Activated CD8-positive, alpha-beta memory T cell treated with anti-CD3 and anti-CD28 coated beads for 36 hours (primary cell): ENCODE results near the gene RNU1-3. TPM values are rescaled to one million over a fixed set of nuclear protein-coding genes. Genes with fewer than 3 reads are reported as not detected.
"Not testable (repeated sequence)": the region's sequence is repeated elsewhere in the genome, so short reads cannot be mapped to it uniquely, and the experiment has no call there.

ENCODE experiments used
- CTCF ChIA-PET: fragments of 350-600 bp; sonication (Branson Sonifier 250); formaldehyde crosslinking; loops from one replicate; lab custom pipeline; 2021; ENCODE audit warnings: antibody characterized with exemption; lab: Charles Lee
- POLR2A ChIA-PET: fragments of 350-600 bp; sonication (Branson Sonifier 250); formaldehyde crosslinking; loops from one replicate; lab custom pipeline; 2021; ENCODE audit warnings: antibody characterized with exemption; lab: Charles Lee
- total RNA-seq, 2 experiments: library from RNA; stranded (reverse); gene quantifications; one replicate each; pipeline ENCODE4 v1.2.3, GENCODE V29; 2021

RNU1-3 gene
- 1,000 to 10,000 TPM in 1 of 2 experiments, 100 to 1,000 TPM in 1; 907 to 1,003 TPM for total RNA-seq

DNA sequence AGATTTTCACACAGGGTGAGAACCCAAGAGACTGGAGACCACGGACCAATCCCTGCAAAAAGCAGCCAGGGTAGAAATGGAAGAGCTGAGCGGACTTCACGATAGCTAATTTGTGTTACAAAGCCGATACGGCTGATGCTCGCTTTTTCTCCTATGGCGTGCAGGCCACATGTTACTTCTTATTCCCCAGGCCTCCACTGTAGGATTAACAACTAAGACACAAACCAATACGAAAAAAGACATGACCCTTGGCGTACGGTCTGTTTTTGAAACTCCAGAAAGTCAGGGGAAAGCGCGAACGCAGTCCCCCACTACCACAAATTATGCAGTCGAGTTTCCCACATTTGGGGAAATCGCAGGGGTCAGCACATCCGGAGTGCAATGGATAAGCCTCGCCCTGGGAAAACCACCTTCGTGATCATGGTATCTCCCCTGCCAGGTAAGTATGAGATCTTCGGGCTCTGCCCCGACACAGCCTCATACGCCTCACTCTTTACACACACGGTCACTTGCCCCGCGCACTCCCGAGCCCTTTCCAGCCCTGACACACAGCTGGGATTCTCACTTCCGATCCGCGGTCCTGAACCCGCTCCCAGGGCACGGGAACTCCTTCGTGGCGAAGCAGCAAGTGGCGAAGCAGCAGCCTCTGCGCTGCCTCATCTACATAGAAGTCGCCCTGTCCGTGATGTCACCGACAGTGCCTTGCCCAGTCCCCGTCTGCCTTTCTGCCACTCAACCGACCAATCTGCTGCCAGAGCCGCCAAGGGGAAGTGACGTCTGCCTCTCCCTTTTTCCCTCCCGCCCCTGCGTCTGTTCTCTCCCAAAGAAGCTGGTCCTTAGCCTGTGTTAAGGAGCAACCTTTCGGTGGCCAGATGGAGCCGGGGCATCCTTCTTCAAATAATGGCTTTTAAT, at the start of gene RNU1-3:
TSS of gene RNU1-3 (minus strand) at position 447 of the 912 bp plus-strand sequence.
- CTCF ChIA-PET, POLR2A ChIA-PET: not testable (repeated sequence)

DNA sequence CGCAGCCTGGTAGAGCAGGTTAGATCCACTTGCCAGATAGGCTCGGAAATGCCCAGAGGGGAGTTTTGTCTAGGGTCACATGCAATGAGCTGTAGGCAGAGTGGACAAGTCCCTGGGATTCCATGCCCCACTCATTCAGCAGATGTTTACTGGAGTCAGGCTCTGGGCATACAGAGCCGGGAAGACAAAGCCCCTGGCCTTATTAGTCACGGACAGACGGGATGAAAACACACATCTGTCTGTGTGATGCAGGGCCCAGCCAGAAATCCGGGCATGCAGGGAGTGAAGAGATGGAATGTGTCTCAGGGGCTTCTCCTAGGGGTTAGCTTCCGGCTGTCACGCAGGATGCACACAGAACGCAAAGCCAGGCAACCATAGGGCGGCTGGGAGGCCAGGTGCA, 46.7 kb upstream of the RNU1-3 start:
- POLR2A ChIA-PET, CTCF ChIA-PET: not testable (repeated sequence)

DNA sequence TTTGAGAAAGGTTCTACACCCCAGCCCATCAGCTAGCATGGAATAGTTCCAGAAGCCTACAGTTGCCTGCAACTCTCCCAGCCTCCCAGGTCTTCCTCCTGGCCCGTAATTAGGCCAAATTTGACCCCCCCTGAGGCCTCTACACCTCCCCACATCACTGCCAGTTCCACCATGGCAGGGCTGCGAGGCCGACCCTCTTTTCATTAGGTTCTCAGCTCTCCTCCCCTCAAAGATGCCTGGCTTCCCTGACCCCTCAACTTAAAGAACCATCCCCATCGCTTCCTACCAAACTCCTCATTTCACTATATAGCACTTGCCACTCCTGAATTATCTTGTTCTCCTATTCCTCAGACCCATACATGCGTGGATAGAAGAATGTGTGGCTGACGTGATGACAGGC, 46.2 kb upstream of the RNU1-3 start:
- CTCF ChIA-PET, POLR2A ChIA-PET: not testable (repeated sequence)

DNA sequence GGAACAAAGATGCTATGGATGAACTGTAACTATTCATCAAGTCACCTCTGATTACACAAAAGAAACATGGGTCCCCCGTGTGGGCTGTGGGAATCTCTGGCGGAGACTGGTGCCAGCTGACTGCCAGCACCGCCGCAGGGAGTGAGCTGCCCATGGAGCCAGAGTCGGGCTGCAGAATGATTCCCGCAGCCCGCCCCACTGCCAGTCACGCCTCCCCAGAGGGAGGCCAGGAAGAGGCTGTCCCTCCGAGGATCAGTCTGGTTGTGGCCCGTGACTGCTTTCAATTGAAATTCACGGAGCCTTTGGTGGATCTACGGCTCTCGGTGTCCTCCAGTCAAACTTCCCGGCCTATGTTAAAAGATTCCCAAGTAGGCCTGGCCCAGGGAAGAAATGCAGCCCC, 45.8 kb upstream of the RNU1-3 start:
- POLR2A ChIA-PET, CTCF ChIA-PET: not testable (repeated sequence)

DNA sequence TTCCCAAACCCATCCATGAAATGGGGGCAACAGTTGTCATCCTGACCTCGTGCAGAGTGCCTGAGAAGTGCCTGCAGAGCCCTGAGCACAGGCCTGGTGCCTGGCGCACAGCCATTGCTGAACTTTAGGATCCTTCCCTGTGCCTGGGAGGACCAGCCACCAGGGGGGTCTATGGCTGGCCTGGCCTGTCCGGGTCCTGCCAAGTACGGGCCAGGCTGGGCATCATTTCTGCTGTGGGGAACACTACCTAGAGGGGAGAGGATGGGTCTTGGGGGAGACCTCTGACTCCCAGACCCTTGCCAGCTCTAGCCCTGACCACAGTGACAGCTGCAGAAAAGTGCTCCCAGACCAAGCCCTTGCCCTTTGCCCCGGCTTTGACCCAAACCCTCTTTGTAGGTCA, 45.4 kb upstream of the RNU1-3 start:
- POLR2A ChIA-PET: not testable (repeated sequence)
- CTCF ChIA-PET: interaction anchor here (1.7 kb wide), 1 partner anchor 12 kb away, joined by 6 read pairs; no protein-coding TSS in a partner anchor

DNA sequence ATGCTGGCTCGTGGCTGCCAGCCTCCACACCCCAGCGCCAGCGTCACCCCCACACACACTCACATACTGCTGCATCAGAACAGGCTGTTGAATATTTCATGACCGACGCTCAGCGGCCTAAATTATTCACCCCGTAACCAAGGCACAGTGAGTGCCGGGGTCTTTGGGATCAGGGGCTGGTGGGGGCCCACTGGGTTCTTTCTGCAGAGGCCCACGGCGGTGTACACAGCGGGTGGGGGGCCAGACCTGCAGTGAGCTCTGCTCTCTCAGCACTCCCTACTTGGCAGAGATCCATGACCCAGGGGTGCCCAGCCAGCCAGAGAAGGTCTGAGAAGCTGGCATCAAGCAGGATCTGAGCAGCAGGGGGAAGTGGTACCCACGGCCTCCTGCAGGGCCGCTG, 43.9 kb upstream of the RNU1-3 start:
- POLR2A ChIA-PET: not testable (repeated sequence)
- CTCF ChIA-PET: interaction anchor here (0.8 to 1.8 kb wide), 8 partner anchors 9 to 174 kb away, joined by 3 to 7 read pairs (median 4); no protein-coding TSS in a partner anchor

DNA sequence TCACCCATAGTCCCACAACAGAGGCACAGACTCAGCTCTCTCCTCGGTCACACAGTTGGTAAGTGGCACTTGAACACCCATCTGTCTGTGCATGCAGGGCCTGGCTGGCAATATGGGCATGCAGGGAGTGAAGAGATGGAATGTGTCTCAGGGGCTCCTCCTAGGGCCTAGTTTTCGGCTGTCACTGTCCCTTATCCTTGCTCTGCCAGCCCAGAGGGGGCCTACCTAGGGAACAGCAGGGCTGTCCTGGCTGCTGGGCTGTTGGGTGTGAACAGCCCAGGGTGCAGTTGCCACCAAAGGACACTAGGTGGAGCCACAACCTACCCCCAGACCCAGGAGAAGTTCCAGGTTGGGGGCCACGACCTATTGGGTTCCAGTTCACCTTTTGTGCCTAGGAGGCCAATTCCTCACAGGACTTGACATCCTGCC, 42.9 kb upstream of the RNU1-3 start:
- POLR2A ChIA-PET: not testable (repeated sequence)
- CTCF ChIA-PET: interaction anchor here (0.6 to 2.1 kb wide), 9 partner anchors 9 to 116 kb away, joined by 3 to 16 read pairs (median 3); no protein-coding TSS in a partner anchor

DNA sequence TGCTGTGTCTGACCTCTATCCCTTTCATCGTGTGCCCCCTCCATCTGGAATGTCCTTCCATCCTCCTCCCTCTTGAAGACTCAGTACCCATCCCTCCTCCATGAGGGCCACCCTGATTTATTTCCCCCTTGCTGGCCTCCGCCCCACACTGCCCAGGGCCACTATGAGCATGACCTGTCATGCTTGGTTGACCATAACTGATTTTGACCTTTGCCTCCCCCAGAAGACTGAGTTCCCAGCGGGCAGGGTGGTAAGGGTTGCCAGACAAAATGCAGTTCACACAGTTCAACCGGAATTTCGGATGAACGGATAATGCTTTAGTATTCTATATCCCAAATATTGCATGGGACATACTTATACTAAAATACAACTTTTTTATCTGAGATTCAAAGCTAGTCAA, 42.0 kb upstream of the RNU1-3 start:
- POLR2A ChIA-PET: interaction anchor here (0.6 kb wide), 2 partner anchors 14 to 184 kb away, joined by 3 read pairs; no protein-coding TSS in a partner anchor
- CTCF ChIA-PET: interaction anchor here (0.6 to 2.3 kb wide), 14 partner anchors 8 to 202 kb away, joined by 3 to 16 read pairs (median 5); no protein-coding TSS in a partner anchor

DNA sequence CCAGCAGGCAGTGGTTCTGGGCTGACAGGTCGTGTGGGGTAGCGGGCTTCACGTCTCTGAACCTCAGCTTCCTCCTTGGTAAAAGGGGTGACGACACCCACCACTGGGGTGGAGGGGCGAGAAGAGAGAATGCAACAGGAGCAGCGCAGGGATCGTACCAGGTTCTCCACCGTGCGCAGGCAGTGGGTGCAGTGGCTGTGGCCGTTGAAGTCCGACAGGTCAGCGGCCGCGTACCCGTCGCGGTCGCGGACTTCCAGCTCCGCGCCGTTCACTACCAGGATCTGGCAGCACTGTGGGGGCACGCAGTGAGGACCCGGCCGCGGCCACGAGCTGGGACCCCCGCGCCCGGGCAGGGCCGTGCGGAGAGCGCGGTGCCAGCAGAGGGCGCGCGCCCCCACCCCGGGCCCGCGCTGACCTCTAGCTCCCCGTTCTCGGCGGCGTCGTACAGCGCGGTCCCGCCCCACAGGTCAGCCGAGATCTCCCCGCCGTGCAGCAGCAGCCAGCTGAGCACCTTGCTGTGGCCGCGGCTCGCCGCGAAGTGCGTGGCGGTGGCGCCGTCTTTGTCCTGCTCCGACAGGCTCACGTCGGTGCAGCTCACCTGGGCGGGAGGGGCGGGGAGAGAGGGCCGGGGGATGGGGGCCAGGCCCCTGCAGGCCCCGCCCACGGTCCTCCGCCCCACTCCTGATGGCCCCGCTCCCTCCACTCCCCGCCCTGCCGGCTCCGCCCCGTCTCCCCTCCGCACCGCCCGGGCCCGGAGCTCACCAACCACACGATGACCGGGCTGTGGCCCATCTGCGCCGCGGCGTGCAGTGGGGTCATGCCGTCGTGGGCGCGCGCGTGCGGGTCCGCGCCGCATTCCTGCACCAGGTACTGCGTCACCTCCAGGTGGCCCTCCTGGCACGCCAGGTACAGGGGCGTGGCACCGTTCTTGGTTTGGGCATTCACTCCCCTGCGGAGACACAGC, 40.7 kb upstream of the RNU1-3 start:
- ChIA-PET POLR2A (interaction anchor here (1.3 kb wide), 1 partner anchor 194 kb away, joined by 3 read pairs; no protein-coding TSS in a partner anchor), CTCF (interaction anchor here (1.0 to 2.3 kb wide), 9 partner anchors 8 to 98 kb away, joined by 3 to 16 read pairs (median 6); no protein-coding TSS in a partner anchor)

DNA sequence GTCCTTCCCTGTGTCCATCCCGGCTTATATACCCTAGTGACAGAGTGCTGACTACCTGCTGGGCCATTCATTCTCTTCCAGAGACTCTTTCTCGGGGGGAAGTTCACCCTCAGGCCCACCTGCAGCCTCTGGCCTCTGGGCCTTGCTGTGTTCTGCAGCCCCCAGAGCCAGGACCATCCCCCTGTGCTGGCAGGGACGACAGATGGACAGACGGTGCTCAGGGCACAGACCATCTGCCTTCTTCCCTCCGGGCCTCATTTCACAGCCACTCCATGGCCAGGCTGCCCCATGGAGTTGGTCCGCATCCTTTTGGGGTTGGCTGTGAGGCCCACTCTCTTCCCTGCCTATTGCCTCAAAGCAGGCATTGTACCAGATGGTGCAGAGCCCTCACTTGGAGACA, 39.6 kb upstream of the RNU1-3 start:
- CTCF ChIA-PET: interaction anchor here (0.6 to 2.3 kb wide), 5 partner anchors 10 to 183 kb away, joined by 3 to 10 read pairs (median 6); no protein-coding TSS in a partner anchor
- POLR2A ChIA-PET: not testable (repeated sequence)

DNA sequence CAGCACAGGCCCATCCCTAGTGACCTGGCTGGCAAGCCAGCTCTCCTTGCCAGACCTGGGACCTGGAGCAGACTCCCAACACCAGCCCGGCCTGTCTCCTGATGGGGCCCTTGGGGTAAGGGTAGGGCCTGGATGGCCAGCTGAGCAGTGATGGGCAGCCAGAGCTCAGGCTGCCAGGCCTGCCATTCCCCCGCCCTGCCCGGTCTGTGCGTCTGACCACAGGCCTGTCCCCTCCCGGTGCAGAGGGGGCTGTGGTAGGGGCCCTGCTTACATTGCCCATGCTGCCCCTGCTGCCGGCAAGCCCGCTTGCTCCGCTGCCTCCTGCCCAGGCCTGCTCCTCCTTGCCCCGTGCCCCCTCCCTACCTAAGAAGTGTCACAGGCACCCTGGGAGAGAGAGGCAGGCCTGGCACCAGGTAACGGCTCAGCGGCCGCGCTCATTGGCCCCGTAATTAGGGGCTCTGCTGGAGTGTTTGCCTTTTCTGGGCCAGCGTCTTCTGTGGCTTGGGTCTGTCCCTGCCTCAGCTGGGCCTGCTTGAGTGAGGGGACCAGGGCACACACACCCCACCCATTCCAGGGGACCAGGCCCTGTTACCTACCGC, 37.9 kb upstream of the RNU1-3 start:
- CTCF ChIA-PET: interaction anchor here (0.8 to 1.6 kb wide), 3 partner anchors 12 to 99 kb away, joined by 3 to 5 read pairs (median 4); no protein-coding TSS in a partner anchor
- POLR2A ChIA-PET: not testable (repeated sequence)

DNA sequence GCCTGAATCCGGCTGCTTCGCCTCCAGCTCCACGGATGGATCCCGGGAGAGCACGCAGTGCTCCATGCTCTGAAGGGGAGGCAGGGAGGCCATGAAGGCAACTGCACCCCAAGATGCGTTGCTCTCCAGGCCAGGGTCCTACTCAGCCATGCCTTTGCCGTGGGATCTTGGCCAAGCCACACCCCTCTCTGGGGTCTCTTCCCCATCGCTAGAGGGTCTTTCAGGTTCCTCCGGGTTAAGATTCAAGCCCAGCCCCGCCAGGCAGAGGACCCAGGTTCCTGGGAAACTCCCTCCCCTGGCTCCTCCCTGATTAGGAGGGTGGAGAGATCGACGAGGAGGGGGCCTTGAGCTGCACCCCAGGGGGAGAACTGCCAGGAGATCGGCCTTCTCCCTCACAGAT, 37.3 kb upstream of the RNU1-3 start:
- POLR2A ChIA-PET: not testable (repeated sequence)
- CTCF ChIA-PET: interaction anchor here (0.7 to 1.3 kb wide), 3 partner anchors 13 to 329 kb away, joined by 3 to 5 read pairs (median 5); no protein-coding TSS in a partner anchor

DNA sequence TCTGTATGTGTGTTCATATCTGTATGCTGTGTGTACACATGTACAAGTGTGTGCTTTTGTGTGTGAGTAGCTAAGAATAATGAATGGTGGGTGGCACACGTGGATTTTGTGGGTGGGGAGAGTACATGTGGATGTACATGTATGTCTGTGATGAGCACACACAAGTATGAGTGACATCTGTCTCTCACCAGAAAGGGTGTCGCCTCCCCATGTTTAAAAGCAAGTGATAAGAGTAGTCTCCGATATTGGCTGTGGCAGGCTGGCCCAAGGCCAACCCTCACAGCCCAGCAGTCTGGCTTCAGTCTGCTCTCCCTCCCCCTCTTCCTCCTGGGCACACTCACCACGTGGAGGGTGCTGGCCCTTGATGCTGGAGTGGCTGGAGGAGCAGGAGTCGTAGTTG, 36.9 kb upstream of the RNU1-3 start:
- POLR2A ChIA-PET: not testable (repeated sequence)
- CTCF ChIA-PET: interaction anchor here (0.7 to 1.3 kb wide), 3 partner anchors 13 to 328 kb away, joined by 3 to 5 read pairs (median 5); no protein-coding TSS in a partner anchor

DNA sequence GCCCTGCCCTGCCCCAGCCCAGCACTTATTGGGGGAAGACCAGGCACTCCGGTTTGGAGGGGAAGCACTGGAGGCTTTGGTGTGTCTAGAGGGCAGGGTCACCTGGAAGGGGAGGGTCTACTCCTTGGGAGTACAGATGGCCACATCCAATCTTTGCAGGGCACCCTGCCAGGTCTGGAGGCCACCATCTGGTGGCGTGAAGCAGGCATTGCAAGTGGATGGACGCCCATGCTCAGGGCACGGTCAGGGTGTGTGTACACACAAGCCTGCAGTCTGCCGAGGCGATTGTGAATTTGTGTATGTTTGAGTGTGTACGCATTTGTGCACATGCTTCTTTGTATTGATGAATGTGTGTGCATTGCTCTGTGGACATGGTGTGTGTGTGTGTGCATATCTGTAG, 36.4 kb upstream of the RNU1-3 start:
- CTCF ChIA-PET: interaction anchor here (0.7 to 2.1 kb wide), 3 partner anchors 15 to 328 kb away, joined by 3 to 9 read pairs (median 5); no protein-coding TSS in a partner anchor
- POLR2A ChIA-PET: not testable (repeated sequence)

DNA sequence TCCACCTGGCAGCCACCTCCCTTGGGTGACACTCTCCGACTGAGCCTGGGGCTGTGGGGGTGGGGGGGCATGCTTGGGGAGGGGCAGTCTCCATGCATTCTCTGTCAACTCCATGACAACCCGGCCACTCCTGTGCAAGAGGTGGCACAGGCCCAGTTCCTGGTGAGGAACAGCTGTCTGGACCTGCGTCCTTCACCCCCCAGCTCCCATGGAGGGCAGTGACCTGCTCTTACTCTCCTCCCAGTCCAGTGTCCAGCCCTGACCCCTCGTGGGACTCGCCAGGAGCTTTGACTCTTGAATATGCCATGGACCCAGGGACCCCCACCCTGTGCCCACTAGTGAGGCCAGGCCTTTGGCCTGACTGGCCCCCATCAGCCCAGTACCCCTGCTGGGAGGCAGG, 35.5 kb upstream of the RNU1-3 start:
- ChIA-PET CTCF (interaction anchor here (1.0 to 3.0 kb wide), 6 partner anchors 12 to 81 kb away, joined by 4 to 15 read pairs (median 4); no protein-coding TSS in a partner anchor), POLR2A (interaction anchor here (0.9 kb wide), 1 partner anchor 9 kb away, joined by 3 read pairs; no protein-coding TSS in a partner anchor)

DNA sequence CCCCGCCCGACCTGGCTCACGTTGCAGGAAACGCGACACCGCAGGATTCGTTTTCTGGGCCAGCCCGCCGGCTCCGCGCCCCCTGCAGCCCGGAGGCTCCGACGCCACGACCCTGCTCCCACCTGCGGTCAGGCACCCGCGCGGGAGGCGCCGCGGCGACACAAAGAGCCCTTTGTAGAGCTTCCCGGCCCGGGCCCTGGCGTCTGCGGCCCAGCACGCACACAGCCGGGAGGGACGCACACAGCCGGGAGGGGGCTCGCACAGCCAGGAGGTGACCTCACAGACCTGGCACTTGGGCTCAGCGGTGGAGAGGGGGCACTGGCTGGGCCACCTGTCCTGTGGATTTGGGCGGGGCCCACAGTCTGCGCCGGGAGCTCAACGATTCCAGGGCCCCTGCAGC, 34.4 kb upstream of the RNU1-3 start:
- ChIA-PET POLR2A (interaction anchor here (0.7 kb wide), 1 partner anchor 26 kb away, joined by 3 read pairs; no protein-coding TSS in a partner anchor), CTCF (interaction anchor here (0.9 to 3.0 kb wide), 9 partner anchors 8 to 89 kb away, joined by 3 to 15 read pairs (median 4); no protein-coding TSS in a partner anchor)

DNA sequence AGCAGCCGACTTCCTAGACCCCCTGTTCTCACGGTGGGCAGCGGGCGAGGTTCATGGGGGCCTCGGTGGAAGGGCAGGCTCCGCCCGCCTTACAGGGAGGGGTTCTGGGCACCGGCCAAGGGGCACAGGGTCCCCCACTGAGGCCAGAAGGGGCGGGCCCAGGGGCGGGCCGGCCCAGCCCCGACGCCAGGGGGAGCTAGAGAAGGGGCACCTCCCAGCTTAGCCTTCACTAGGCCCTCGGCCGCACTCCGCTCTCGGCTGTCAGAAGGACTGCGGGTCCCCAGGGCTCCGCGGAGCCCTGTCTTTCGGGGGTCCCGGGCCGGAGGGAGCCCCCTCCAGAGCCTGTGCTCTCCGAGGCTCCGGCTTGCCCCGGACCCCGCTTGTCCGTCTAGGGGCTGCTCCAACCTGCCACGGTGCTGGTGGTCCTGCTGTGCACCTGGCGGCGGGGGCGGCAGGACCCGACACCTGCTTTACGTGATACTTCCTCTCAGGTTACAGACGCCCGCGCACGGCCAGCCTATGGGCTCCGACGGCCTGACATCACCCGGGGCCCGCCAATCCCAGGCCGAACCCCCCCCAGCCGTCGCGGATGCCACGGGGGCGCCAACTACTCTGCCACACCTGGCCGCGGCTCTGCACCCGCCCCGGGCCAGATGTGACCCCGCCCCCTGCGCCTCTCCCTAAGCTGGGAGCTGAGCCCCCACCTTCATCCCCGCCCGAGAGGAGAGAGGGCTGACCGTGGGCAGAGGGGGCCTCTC, 33.6 kb upstream of the RNU1-3 start:
- ChIA-PET CTCF (interaction anchor here (1.0 to 3.3 kb wide), 10 partner anchors 8 to 88 kb away, joined by 3 to 16 read pairs (median 5); no protein-coding TSS in a partner anchor), POLR2A (interaction anchor here (0.7 kb wide), 1 partner anchor 27 kb away, joined by 3 read pairs; no protein-coding TSS in a partner anchor)
